NCI-H1436 treated with DMSO at 0.1 percent for 48 hours (cell line): ENCODE results near the gene RABL6.
"Not testable (repeated sequence)": the region's sequence is repeated elsewhere in the genome, so short reads cannot be mapped to it uniquely, and the experiment has no call there.

Experiments
- DNase-seq: peaks from one replicate; lab custom pipeline; 2025; lab: John Stamatoyannopoulos, UW

Gene RABL6

DNA sequence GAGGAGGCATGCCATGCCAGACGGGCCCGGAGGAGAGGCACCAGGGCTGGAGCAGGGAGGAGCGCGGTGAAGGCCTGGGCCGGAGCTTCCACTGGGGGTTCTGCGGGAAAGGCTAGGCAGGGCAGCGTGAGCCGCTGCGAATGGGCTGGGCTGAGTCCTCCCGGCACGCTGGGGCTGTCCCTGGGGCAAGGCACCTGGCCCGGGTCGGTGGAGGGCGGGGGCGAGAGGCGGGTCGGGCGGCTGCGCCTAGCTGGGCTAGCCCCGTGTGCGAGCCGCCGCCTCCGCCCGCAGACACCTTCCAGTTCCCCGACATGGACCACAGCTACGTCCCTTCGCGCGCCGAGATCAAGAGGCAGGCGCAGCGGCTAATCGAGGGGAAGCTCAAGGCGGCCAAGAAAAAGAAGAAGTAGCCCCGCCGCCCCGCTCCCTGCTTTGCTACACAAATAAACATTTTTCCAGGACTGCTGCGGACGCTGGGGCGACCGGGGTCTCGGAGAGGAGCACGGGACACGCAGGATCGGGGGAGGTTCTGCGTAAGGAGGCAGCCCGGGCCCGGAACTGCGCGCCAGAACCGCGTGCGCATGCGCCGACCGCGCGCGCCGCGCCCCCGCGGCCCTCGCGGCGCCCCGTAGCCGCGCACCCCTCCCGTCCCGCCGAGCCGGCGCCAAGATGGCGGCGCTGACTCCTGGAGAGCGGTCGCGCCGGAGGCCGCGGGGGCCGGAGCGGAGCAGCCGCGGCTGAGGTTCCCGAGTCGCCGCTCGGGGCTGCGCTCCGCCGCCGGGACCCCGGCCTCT, at the start of gene RABL6:
TSS of gene RABL6 (plus strand) at position 668 of the 794 bp plus-strand sequence. CDS start 249 bp downstream, outside the sequence.
- DNase-seq: no peak

- no peak for DNase-seq
These were observed 48.7 kb upstream of the RABL6 start for GRCh38 chr9:136759001-136759400.

GRCh38 chr9:136759436-136760325, 48.1 kb upstream of the RABL6 start:
- DNase-seq: no peak

DNA sequence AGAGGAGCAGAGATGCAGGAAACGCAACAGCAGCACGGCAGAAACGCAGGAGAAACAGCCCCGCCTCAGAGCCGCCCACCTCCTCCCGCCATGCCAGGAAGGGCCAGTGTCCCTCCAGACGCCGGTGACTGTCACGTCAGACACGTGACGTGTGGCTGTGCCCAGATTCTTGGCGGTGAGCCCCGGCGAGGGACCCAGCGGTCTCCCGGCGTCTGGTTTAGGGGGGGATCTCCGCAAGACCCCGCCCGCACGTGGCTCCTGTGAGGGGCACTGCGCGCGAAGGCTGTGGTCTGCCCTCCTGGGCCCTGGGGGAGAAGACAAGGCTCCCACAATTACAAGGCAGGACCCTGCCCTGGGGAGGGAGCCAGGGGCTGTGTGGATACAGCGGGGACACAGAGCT, 47.3 kb upstream of the RABL6 start:
- no peak for DNase-seq

- not testable (repeated sequence) for DNase-seq
These were observed 46.8 kb upstream of the RABL6 start for GRCh38 chr9:136760834-136761544.

- no peak for DNase-seq
These were observed 46.2 kb upstream of the RABL6 start for GRCh38 chr9:136761545-136761981.

GRCh38 chr9:136762221-136762691, 45.5 kb upstream of the RABL6 start:
- no peak for DNase-seq

- no peak for DNase-seq
These were observed 44.7 kb upstream of the RABL6 start for GRCh38 chr9:136762915-136763648.

GRCh38 chr9:136763649-136764035, 44.1 kb upstream of the RABL6 start:
- DNase-seq: no peak

DNA sequence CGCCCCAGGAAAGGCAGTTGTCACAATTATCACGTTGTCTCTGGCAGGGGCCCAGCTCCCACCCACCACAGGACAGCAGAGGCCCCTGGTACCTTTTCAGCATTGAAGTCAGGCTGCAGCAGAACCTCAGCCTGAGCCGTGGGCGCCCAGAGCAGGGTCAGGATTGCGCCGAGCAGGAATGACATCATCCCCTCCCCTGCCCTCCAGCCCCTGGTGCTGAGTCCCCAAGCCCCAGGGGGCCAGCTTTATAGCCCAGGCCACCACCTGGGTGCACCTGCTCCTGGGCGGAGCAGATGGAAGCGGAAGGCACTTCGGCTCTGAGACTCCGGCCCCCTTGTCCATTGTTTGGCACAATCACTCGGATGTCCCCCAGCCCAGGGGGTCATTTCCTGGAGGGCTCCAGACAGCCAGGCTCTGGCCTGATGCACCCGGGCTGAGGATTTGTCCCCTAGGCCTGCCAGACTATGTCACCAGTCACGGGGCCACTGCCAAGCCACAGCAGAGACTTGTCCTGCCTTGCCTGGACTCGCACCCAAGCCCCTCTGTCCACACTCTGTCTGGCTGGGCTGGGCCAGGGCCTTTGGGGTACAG, 43.4 kb upstream of the RABL6 start, which contains the start of gene LCN15:
TSS of gene LCN15 (minus strand) at position 218 of the 591 bp plus-strand sequence. CDS start at position 188, 30 bp downstream.
- no peak for DNase-seq

- DNase-seq: no peak
These were observed 42.7 kb upstream of the RABL6 start for GRCh38 chr9:136765041-136765440.

DNA sequence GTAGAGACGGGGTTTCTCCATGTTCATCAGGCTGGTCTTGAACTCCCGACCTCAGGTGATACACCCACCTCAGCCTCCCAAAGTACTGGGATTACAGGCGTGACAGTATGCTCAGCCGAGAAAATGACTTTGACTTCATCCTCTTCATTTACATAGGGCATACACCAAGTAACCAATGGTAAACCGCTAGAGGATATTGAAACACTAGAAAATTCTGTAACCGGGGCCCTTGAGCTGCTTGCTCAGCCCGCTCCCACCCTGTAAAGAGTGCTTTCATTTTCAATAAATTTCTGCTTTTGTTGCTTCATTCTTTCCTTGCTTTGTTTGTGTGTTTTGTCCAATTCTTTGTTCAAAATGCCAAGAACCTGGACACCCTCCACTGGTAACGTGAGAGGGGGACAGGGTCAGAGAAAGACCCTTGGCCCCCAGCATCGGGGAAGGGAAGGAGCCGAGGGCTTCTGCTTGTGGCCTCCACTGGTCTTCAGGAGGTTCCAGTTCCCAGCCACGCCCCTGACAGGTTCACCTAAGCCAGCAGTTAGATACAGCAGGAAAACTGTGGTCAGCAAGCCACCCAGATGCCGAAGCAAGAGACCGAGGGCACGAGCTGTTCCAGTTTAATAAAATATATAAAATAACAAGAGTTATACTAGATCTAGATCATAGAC, 41.9 kb upstream of the RABL6 start:
- DNase-seq: not testable (repeated sequence)

DNA sequence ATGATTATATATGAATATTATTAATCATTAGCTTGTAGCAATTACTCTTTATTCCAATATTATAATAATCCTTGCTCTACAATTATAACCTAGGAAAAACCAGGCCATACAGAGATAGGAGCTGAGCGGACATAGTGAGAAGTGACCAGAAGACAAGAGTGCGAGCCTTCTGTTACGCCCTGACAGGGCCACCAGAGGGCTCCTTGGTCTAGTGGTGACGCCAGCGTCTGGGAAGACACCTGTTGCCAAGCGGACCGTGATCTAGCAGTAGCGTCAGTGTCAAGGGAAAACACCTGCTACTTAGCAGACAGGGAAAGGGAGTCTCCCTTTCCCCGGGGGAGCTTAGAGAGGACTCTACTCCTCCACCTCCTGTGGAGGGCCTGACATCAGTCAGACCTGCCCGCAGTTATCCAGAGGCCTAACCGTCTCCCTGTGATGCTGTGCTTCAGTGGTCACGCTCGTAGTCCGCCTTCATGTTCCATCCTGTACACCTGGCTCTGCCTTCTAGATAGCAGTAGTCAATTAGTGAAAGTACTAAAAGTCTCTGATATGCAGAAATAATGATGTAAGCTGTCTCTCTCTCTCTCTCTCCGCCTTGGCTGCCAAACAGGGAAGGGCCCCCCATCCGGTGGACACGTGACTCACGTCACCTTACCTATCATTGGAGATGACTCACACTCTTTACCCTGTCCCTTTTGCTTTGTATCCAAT, 41.2 kb upstream of the RABL6 start:
- peak; percentile 26 for DNase-seq

DNA sequence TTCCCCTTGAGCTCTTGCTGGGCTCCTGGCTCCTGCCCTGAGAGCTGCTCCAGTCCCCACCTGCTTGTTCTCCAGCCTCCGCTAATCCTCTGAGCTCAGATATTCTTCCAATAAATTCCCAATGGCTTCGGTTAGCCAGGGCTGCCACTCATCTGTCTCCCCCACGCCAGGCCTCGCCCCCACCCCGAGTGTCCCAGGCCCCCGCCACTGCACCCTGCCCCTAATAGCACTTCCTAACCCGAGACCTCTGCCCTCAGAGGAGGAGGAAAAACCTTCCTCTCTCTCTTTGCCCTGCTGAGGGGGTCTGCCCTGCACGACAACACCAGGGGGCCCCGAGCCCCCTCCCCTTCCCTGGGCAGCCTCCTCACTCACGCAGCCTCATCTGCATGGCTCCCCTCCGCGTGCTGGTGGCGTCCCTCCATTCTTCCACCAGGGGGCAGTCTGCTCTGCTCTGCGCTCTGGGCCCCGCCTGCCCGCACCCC, 38.0 kb upstream of the RABL6 start:
- DNase-seq: no peak

DNA sequence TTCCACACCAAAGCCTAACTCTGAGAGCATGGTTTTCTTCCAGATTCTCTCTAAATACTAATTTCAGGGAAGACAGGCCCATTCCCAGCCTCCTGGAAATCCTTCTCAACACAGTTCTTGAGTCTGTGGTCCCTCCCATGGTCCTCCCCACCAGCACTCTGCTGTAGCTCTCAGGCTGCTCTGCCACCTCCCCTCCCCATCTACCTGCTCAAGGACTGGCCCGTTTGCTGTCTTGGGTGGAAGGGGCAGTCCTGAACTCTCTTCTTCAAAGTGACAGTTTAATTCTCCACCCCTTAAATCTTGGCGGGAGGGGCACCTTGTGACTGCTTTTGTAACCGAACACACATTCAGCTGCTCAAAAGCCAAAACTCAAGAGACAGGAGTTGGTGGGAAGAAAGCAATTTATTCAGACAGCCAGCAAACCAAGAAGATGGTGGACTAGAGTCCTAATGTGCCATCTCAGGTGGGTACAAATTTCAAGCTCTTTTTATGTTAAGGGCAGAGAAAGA, 35.8 kb upstream of the RABL6 start:
- no peak for DNase-seq

GRCh38 chr9:136773386-136774044, 34.2 kb upstream of the RABL6 start:
- DNase-seq: no peak

- no peak for DNase-seq
These were observed 33.2 kb upstream of the RABL6 start for GRCh38 chr9:136774416-136775045.

GRCh38 chr9:136775191-136775590, 32.6 kb upstream of the RABL6 start:
- DNase-seq: no peak
